GM23338 (cell line): ENCODE data around the gene TRAF1. TPM values are rescaled to one million over a fixed set of nuclear protein-coding genes. Genes with fewer than 3 reads are reported as not detected.

ENCODE experiments used
- ATAC-seq: fragments of 200-7000 bp; cut with Tn5 transposase; 3 replicates; pipeline ENCODE4 v1.9.1; 2020
- DNase-seq: peaks from one replicate; pipeline ENCODE4 v3.0.0-alpha.2; 2015; ENCODE audit warnings: low spot score
- H2AFZ ChIP-seq: fragments of 200-600 bp; sonication (generic); 2 replicates; pipeline ENCODE4 v1.8.0; 2016; ENCODE audit warnings: antibody characterized with exemption, mild to moderate bottlenecking, moderate library complexity
- H3F3A ChIP-seq: fragments of 200-600 bp; sonication (generic); replicated peaks from 2 replicates; pipeline ENCODE4 v1.8.0; 2017; ENCODE audit warnings: antibody characterized with exemption, mixed run types, low read depth
- H3K27ac ChIP-seq: fragments of 200-600 bp; sonication (generic); 2 replicates; pipeline ENCODE4 v1.6.1; 2016; ENCODE audit warnings: low read depth
- H3K27me3 ChIP-seq: fragments of 200-600 bp; sonication (generic); 2 replicates; pipeline ENCODE4 v1.8.0; 2016; ENCODE audit warnings: mild to moderate bottlenecking, mixed run types, moderate library complexity; ENCODE audit not compliant: insufficient read depth
- H3K36me3 ChIP-seq: fragments of 200-600 bp; sonication (generic); 2 replicates; pipeline ENCODE4 v1.8.0; 2016; ENCODE audit warnings: mild to moderate bottlenecking; ENCODE audit not compliant: insufficient read depth
- H3K4me1 ChIP-seq: fragments of 200-600 bp; sonication (generic); 2 replicates; pipeline ENCODE4 v1.8.0; 2016; ENCODE audit warnings: mild to moderate bottlenecking, moderate library complexity; ENCODE audit not compliant: insufficient read depth
- H3K4me2 ChIP-seq: fragments of 200-600 bp; sonication (generic); 2 replicates; pipeline ENCODE4 v1.7.1; 2017; ENCODE audit warnings: mixed run types
- H3K4me3 ChIP-seq: fragments of 200-600 bp; sonication (generic); 2 replicates; pipeline ENCODE4 v1.6.1; 2016; ENCODE audit warnings: mixed run types
- H3K79me2 ChIP-seq: fragments of 200-600 bp; sonication (generic); replicated peaks from 2 replicates; pipeline ENCODE4 v1.8.0; 2017; ENCODE audit warnings: mild to moderate bottlenecking; ENCODE audit not compliant: insufficient read depth
- H3K9me2 ChIP-seq: fragments of 200-600 bp; sonication (generic); 2 replicates; pipeline ENCODE4 v1.8.0; 2017; ENCODE audit not compliant: insufficient read depth
- H4K20me1 ChIP-seq: fragments of 200-600 bp; sonication (generic); replicated peaks from 2 replicates; pipeline ENCODE4 v1.8.0; 2017; ENCODE audit warnings: mild to moderate bottlenecking; ENCODE audit not compliant: insufficient read depth
- H3K27ac Mint-ChIP-seq: 2 replicates; pipeline ENCODE4 v1.8.0; 2020; ENCODE audit warnings: inconsistent platforms, mild to moderate bottlenecking, moderate library complexity, mixed read lengths
- H3K27me3 Mint-ChIP-seq: 3 replicates; pipeline ENCODE4 v1.8.0; 2022; ENCODE audit warnings: low read depth, mild to moderate bottlenecking, moderate library complexity, mixed read lengths, inconsistent platforms; ENCODE audit not compliant: insufficient read depth, poor library complexity
- H3K36me3 Mint-ChIP-seq: 3 replicates; pipeline ENCODE4 v1.8.0; 2021; ENCODE audit warnings: low read depth, mild to moderate bottlenecking, inconsistent platforms, moderate library complexity, mixed read lengths
- H3K4me1 Mint-ChIP-seq: 3 replicates; pipeline ENCODE4 v1.8.0; 2020; ENCODE audit warnings: mild to moderate bottlenecking, inconsistent platforms, mixed read lengths
- H3K4me3 Mint-ChIP-seq: 3 replicates; pipeline ENCODE4 v1.8.0; 2021; ENCODE audit warnings: moderate library complexity, mild to moderate bottlenecking, inconsistent platforms, mixed read lengths
- H3K9me3 Mint-ChIP-seq: 3 replicates; pipeline ENCODE4 v1.8.0; 2020; ENCODE audit warnings: moderate library complexity, mild to moderate bottlenecking, inconsistent platforms, mixed read lengths
- CREB1 ChIP-seq: fragments of 250-450 bp; sonication (Bioruptor Pico); IDR thresholded peaks from 2 replicates; pipeline ENCODE4 v1.5.0; 2020; ENCODE audit warnings: low read depth, mild to moderate bottlenecking, moderate library complexity
- CTCF ChIP-seq, 2 experiments: fragments of 200-600 bp in 1 of 2; sonication (generic) in 1 of 2; conservative IDR thresholded peaks; 2 replicates each; pipeline versions ENCODE4 v1.5.1 to v1.6.1; 2016 to 2017; ENCODE audit warnings: antibody characterized with exemption in 2 of 2, low read depth in 2 of 2, mild to moderate bottlenecking in 2 of 2, moderate library complexity in 1 of 2
- ETS1 ChIP-seq: IDR thresholded peaks from 2 replicates; pipeline ENCODE4 v1.6.1; 2016; ENCODE audit warnings: antibody characterized with exemption
- EZH2 ChIP-seq: fragments of 200-600 bp; sonication (generic); IDR thresholded peaks from one replicate; pipeline ENCODE4 v1.8.0; 2017; ENCODE audit warnings: antibody characterized with exemption, mild to moderate bottlenecking, low read depth; ENCODE audit not compliant: unreplicated experiment
- EZH2phosphoT487 ChIP-seq: fragments of 200-600 bp; sonication (generic); IDR thresholded peaks from one replicate; pipeline ENCODE4 v1.8.1; 2018; ENCODE audit warnings: antibody characterized with exemption; ENCODE audit not compliant: unreplicated experiment
- JUNB ChIP-seq: IDR thresholded peaks from one replicate; pipeline ENCODE4 v1.6.1; 2016; ENCODE audit warnings: antibody characterized with exemption; ENCODE audit not compliant: unreplicated experiment
- NANOG ChIP-seq: IDR thresholded peaks from 2 replicates; pipeline ENCODE4 v1.6.1; 2016; ENCODE audit warnings: antibody characterized with exemption, borderline replicate concordance
- POLR2AphosphoS5 ChIP-seq: IDR thresholded peaks from 2 replicates; pipeline ENCODE4 v1.6.1; 2016; ENCODE audit warnings: antibody characterized with exemption, low read depth
- REST ChIP-seq: IDR thresholded peaks from one replicate; pipeline ENCODE4 v1.6.1; 2018; ENCODE audit warnings: antibody characterized with exemption; ENCODE audit not compliant: unreplicated experiment
- STAT1 ChIP-seq: IDR thresholded peaks from one replicate; pipeline ENCODE4 v1.6.1; 2016; ENCODE audit warnings: antibody characterized with exemption; ENCODE audit not compliant: unreplicated experiment
- ZNF114 ChIP-seq: fragments of 250-450 bp; sonication (Bioruptor Pico); IDR thresholded peaks from 2 replicates; pipeline ENCODE4 v1.5.0; 2020; ENCODE audit warnings: mild to moderate bottlenecking, moderate library complexity
- ZNF331 ChIP-seq: fragments of 250-450 bp; sonication (Bioruptor Pico); IDR thresholded peaks from 2 replicates; pipeline ENCODE4 v1.5.0; 2020; ENCODE audit warnings: low read depth, mild to moderate bottlenecking, moderate library complexity
- polyA plus RNA-seq: library from polyadenylated mRNA; unstranded; fragments of >200 nt; fragmentation: Nextera tagmentation; extraction: Ambion mirVana; gene quantifications from 2 replicates; pipeline ENCODE4 v1.2.1, GENCODE V29; 2016
- total RNA-seq: library from RNA; depleted of rRNA; stranded (reverse); fragments of >200 nt; shearing (Covaris generic); gene quantifications from 2 replicates; pipeline ENCODE4 v1.2.3, GENCODE V29; 2014

Gene TRAF1
- total and polyA plus RNA-seq, 2 experiments from 2014 or later, result 0.39 to 1.4 TPM

GRCh38 chr9:120902569-120903535 lies 23.7 kb downstream of the TRAF1 start:
- DNase-seq, result no peak

GRCh38 chr9:120901755-120902568 lies 24.6 kb downstream of the TRAF1 start:
- Histone ChIP-seq H3K36me3 (no peaks in the 10 kb centered on the region), H3K27me3 (no peaks in the 10 kb centered on the region), H3K4me2 (no peak overlapping the region), H3K9me2 (no peaks in the 10 kb centered on the region), H3F3A (no peaks in the 10 kb centered on the region), H3K4me3 (no peak overlapping the region), H4K20me1 (no peaks in the 10 kb centered on the region), H3K4me1 (0 out of 2 replicates have a peak, but pooled peaks cover 3% of the 10 kb centered on the region), H3K79me2 (no peaks in the 10 kb centered on the region), H2AFZ (no peak overlapping the region), H3K27ac (no peak overlapping the region)
- peaks cover 7% of the 10 kb centered on the region; the same call in 2 of the 3 replicates for H3K4me1 Mint-ChIP-seq
- no peak overlapping the region for H3K4me3 Mint-ChIP-seq
- DNase-seq, result no peak
- no peak overlapping the region for H3K27ac Mint-ChIP-seq
- no peak for ATAC-seq
- no peaks in the 10 kb centered on the region for H3K36me3 Mint-ChIP-seq
- H3K27me3 Mint-ChIP-seq, result peaks cover 13% of the 10 kb centered on the region
- no peaks in the 10 kb centered on the region for H3K9me3 Mint-ChIP-seq
- TF ChIP-seq ETS1 (no peak), STAT1 (no peak), EZH2 (no peak), JUNB (no peak), CREB1 (no peak), POLR2AphosphoS5 (no peak), ZNF114 (no peak), NANOG (no peak), ZNF331 (no peak), REST (no peak), EZH2phosphoT487 (no peak)

More at GRCh38 chr9:120902569-120903535, 23.7 kb downstream of the TRAF1 start:
- Histone ChIP-seq H3K9me2 (no peaks in the 10 kb centered on the region), H3F3A (no peaks in the 10 kb centered on the region), H4K20me1 (no peaks in the 10 kb centered on the region), H3K27ac (no peak overlapping the region), H3K4me1 (no peaks in the 10 kb centered on the region), H3K79me2 (no peaks in the 10 kb centered on the region), H2AFZ (no peak overlapping the region), H3K27me3 (no peaks in the 10 kb centered on the region), H3K36me3 (no peaks in the 10 kb centered on the region), H3K4me2 (no peak overlapping the region), H3K4me3 (no peak overlapping the region)
- H3K9me3 Mint-ChIP-seq, result no peaks in the 10 kb centered on the region
- TF ChIP-seq ZNF331 (no peak), ZNF114 (no peak), CTCF (conservative IDR thresholded peaks at IDR 0.05; ENCODE audit: low read depth in 2 of 2) (no peak), NANOG (no peak), JUNB (no peak)
- ATAC-seq, result no peak
- H3K36me3 Mint-ChIP-seq, result no peaks in the 10 kb centered on the region
- no peak overlapping the region for H3K27ac Mint-ChIP-seq
- no peak overlapping the region for H3K4me3 Mint-ChIP-seq
- H3K4me1 Mint-ChIP-seq, result peaks cover 5% of the 10 kb centered on the region; the same call in 1 of the 3 replicates
- peaks cover 13% of the 10 kb centered on the region for H3K27me3 Mint-ChIP-seq
